ENCODE measurements around the gene CUL5. TPM values are rescaled to one million over a fixed set of nuclear protein-coding genes. Genes with fewer than 3 reads are reported as not detected.
"Not testable (repeated sequence)": the region's sequence is repeated elsewhere in the genome, so short reads cannot be mapped to it uniquely, and the experiment has no call there.

CUL5 gene
- total RNA-seq, 2 experiments from 2014 or later, result 32.2 to 34.6 TPM

DNA sequence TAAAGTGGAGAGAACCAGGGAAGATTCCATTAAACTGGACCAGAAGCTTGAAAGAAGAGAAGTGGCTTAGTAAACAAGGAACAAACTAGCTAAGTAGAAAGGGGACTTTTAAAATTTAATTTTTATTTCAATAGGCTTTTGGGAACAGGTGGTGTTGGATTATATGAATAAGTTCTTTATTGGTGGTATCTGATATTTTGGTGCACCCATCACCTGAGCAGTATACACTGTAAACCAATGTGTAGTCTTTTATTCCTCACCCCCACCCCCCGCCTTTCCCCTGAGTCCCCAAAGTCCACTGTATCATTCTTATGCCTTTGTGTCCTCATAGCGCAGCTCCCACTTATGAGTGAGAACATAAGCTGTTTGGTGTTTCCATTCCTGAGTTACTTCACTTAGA is 120.1 kb downstream of the CUL5 start:
- Mint-ChIP-seq H3K9me3 (no peaks in the 10 kb centered on the region), H3K36me3 (ENCODE audit: low read depth) (peaks cover 28% of the 10 kb centered on the region), H3K4me1 (ENCODE audit: low read depth) (peaks cover 21% of the 10 kb centered on the region), H3K27me3 (no peaks in the 10 kb centered on the region), H3K27ac (no peak overlapping the region), H3K4me3 (no peak overlapping the region)
- CTCF ChIA-PET, result no interaction called here
- ATAC-seq (no peak), DNase-seq (no peak)
- intact Hi-C loops (cut with micrococcal nuclease), result no loop called here
- no peak for TF ChIP-seq CTCF (IDR thresholded peaks at IDR 0.05)
- POLR2A ChIA-PET, result no interaction called here

DNA sequence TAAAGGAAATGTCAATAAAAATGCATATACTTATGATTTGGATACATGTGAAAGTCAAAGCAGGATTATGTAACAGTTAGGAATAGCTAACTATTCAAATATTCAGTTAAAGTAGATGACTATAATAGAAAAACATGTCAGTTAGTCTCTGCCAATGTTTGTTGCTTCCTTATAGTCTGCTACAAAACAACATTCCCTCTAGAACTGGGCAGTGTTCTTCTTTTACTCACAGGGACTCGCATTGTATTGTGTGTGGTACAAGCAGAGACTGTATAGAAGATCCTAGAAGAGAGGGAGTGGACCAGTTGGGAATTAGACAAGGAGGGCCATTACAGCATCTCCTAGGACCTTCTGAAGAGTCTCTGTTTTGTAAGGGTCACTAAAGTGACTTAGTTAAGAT is 123.3 kb downstream of the CUL5 start:
- ATAC-seq, result no peak
- no peak for DNase-seq
- H3K4me1 Mint-ChIP-seq (ENCODE audit: low read depth), result peaks cover 21% of the 10 kb centered on the region
- H3K27me3 Mint-ChIP-seq, result no peaks in the 10 kb centered on the region
- peaks cover 30% of the 10 kb centered on the region for H3K36me3 Mint-ChIP-seq (ENCODE audit: low read depth)
- intact Hi-C loops (cut with micrococcal nuclease), result no loop called here
- H3K4me3 Mint-ChIP-seq, result no peak overlapping the region
- H3K27ac Mint-ChIP-seq, result no peak overlapping the region
- no peaks in the 10 kb centered on the region for H3K9me3 Mint-ChIP-seq
- ChIA-PET CTCF (interaction anchor here (1.5 kb wide), 1 partner anchor 517 kb away, joined by 3 read pairs; no protein-coding TSS in a partner anchor), POLR2A (interaction anchor here (1.3 to 1.4 kb wide), 2 partner anchors 9 to 98 kb away, joined by 3 read pairs; no protein-coding TSS in a partner anchor)
- no peak for TF ChIP-seq CTCF (IDR thresholded peaks at IDR 0.05)

GRCh38 chr11:108132993-108133538 is 124.4 kb downstream of the CUL5 start:
- Mint-ChIP-seq H3K4me1 (ENCODE audit: low read depth) (peaks cover 24% of the 10 kb centered on the region), H3K36me3 (ENCODE audit: low read depth) (peaks cover 29% of the 10 kb centered on the region), H3K27ac (peak overlapping the region; percentile 4)
- DNase-seq; H3K4me3 Mint-ChIP-seq; ATAC-seq; H3K27me3 Mint-ChIP-seq; H3K9me3 Mint-ChIP-seq; intact Hi-C loops (cut with micrococcal nuclease): not testable (repeated sequence)
- POLR2A ChIA-PET, result interaction anchor here (1.3 to 2.0 kb wide), 3 partner anchors 10 to 99 kb away, joined by 3 to 7 read pairs (median 3); partner anchors contain the start of gene ACAT1
- CTCF ChIA-PET, result interaction anchor here (1.3 kb wide), 1 partner anchor 516 kb away, joined by 3 read pairs; no protein-coding TSS in a partner anchor

GRCh38 chr11:108135845-108136544 is 127.3 kb downstream of the CUL5 start:
- CTCF ChIA-PET, result no interaction called here

GRCh38 chr11:108137212-108137611 is 128.5 kb downstream of the CUL5 start:
- CTCF ChIA-PET, result no interaction called here
- no peak for TF ChIP-seq CTCF (IDR thresholded peaks at IDR 0.05)
- intact Hi-C loops (cut with micrococcal nuclease), result no loop called here
- ATAC-seq, result peak; percentile 58
- peak overlapping the region; percentile 79 for H3K27ac Mint-ChIP-seq
- H3K27me3 Mint-ChIP-seq, result no peaks in the 10 kb centered on the region
- H3K9me3 Mint-ChIP-seq, result peaks cover 2% of the 10 kb centered on the region
- POLR2A ChIA-PET, result no interaction called here
- peaks cover 46% of the 10 kb centered on the region for H3K36me3 Mint-ChIP-seq (ENCODE audit: low read depth)
- DNase-seq, result no peak
- no peak overlapping the region for H3K4me3 Mint-ChIP-seq
- peaks cover 26% of the 10 kb centered on the region for H3K4me1 Mint-ChIP-seq (ENCODE audit: low read depth)

More at GRCh38 chr11:108135845-108136544, 127.3 kb downstream of the CUL5 start:
- peak; percentile 72 for ATAC-seq
- peaks cover 44% of the 10 kb centered on the region for H3K36me3 Mint-ChIP-seq (ENCODE audit: low read depth)
- H3K27ac Mint-ChIP-seq, result peak overlapping the region; percentile 85
- intact Hi-C loops (cut with micrococcal nuclease), result no loop called here
- POLR2A ChIA-PET, result interaction anchor here (0.6 kb wide), 1 partner anchor 71 kb away, joined by 5 read pairs; no protein-coding TSS in a partner anchor
- TF ChIP-seq CTCF (IDR thresholded peaks at IDR 0.05), result peak; percentile 51
- no peak overlapping the region for H3K4me3 Mint-ChIP-seq
- peaks cover 26% of the 10 kb centered on the region for H3K4me1 Mint-ChIP-seq (ENCODE audit: low read depth)
- peak; percentile 65 for DNase-seq
- H3K9me3 Mint-ChIP-seq, result peaks cover 2% of the 10 kb centered on the region
- H3K27me3 Mint-ChIP-seq, result no peaks in the 10 kb centered on the region

All from activated CD8-positive, alpha-beta T cell treated with anti-CD3 and anti-CD28 coated beads for 36 hours (primary cell).